GM18909 (cell line): ENCODE results near the gene LAMB3.
"Not testable (repeated sequence)": the region's sequence is repeated elsewhere in the genome, so short reads cannot be mapped to it uniquely, and the experiment has no call there.

Source experiments
- ATAC-seq: cut with Tn5 transposase; IDR thresholded peaks from one replicate; pipeline ENCODE4 v1.9.1; 2021; ENCODE audit warnings: mild to moderate bottlenecking; ENCODE audit not compliant: unreplicated experiment, poor library complexity

The LAMB3 gene

DNA sequence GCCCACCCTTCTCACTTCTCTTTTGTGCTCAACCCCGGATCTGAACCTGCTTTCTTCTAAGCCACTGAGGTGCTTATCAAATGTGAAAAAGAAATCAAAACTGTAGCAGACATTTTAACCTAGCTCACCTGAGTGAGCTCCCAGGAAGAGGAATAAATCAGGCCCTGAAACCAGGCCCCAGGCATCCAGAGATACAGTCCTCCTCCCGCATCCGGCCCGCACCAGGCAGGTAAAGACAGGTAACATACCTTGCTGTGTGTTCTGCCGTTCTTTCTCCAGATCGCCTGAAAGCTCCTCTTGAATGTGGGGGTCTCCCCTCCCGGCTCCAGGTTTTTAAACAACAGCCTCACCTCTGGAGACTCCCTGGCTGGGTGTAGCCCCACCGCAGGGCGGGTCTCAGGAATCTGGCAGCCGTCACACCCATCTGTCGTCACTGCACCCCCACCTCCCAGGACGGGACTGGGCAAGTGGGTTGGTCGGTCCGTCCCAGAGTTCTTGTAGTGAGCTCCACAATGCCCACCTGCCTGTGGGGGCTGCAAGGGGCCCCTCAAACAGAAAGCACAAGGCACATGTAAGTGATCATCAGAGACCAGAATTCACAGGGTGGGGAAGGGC, at the start of gene LAMB3:
LAMB3 (minus strand) TSS at position 305 of the 615 bp plus-strand sequence. CDS start 1,481 bp downstream, outside the sequence.
- no peak for ATAC-seq

DNA sequence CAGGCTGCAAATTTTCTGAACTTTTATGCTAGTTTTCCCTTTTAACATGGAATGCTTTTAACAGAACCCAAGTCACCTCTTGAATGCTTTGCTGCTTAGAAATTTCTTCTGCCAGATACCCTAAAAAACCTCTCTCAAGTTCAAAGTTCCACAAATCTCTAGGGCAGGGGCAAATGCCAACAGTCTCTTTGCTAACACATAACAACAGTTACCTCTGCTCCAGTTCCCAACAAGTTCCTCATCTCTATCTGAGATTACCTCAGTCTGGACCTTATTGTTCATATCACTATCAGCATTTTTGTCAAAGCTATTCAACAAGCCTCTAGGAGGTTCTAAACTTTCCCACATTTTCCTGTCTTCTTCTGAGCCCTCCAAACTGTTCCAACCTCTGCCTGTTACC, 48.5 kb upstream of the LAMB3 start:
- not testable (repeated sequence) for ATAC-seq

DNA sequence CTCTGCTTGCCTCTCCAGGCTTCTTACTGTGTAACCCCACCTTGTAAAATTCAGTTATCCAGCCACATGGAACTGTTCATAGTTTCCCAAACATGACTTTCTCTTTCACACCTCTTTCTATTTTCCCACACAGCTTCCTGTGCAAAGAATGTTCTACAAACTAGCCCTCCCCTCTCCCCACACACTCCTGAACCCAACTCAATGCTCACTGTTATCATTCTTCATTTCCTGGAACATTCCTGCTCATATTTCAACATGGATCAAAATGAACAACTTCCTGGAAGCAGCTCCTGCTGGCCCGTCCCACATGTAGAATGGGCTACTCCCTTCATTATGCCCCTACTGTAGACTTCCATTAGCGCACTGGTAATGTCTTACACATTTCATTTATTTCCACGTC, 44.9 kb upstream of the LAMB3 start:
- ATAC-seq = no peak

GRCh38 chr1:209696673-209697072, 44.4 kb upstream of the LAMB3 start:
- ATAC-seq = no peak

- peak; percentile 63 for ATAC-seq
Observed at GRCh38 chr1:209692745-209693504, 40.7 kb upstream of the LAMB3 start.

DNA sequence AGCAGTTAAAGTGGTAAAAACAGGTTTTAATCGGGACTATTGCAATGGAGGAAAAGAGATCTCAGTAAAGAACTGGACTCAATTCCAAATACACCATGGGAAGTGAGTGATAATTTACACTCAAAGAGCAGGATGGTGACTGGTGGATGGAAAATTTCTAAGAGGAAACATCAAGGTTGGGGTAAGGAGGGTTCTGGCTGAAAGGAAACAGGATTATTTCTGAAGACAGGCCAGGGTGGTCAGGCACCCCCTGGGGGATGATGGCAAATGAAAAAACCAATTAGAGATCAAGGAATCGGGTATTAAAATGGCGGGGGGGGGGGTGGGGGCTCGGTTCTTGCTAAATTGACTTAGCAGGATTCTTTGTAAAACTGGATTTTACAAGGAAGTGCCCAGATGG, 40.1 kb upstream of the LAMB3 start:
- ATAC-seq = no peak

DNA sequence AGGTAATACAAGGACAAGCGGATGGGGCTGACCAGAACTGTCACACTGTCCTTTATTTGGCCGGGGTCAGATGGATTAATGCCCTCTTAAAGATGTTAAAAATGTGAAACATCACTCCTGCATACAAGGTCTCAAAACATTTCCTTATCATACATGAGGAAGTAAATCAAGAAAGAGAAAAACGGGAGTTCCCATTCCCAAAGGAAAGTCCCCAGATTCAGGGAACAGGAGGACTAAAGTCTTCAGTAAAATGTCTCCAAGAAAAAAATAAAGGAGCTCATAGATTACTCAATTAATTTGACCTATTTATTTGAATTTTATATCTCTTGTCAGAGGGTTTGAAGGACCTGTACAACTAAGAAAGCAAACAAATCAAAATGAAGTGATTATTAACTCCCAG, 39.0 kb upstream of the LAMB3 start:
- no peak for ATAC-seq

GRCh38 chr1:209689477-209689876, 37.3 kb upstream of the LAMB3 start:
- no peak for ATAC-seq

DNA sequence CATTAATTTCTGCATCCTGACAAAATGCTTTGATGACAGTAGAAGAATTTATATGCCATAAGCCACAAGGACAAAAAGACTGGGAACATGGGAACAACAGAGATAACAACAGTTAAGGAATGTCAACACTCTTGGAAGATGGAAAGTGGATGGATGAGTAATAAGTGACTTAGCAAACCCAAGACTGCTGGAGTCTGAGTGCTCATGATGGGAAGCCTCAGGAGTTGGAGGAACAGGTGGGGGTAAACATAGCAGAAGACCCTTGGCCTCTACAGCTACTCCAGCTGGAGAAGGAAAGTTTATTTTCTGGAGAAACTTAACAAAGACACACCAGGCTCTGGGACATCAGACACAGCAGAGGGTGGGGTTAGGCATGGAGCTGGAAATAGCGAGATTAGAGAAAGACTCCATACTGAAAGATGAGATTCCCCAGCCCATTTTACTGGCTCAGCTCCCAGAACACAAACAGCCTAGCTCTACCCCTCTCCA, 36.6 kb upstream of the LAMB3 start:
- no peak for ATAC-seq

DNA sequence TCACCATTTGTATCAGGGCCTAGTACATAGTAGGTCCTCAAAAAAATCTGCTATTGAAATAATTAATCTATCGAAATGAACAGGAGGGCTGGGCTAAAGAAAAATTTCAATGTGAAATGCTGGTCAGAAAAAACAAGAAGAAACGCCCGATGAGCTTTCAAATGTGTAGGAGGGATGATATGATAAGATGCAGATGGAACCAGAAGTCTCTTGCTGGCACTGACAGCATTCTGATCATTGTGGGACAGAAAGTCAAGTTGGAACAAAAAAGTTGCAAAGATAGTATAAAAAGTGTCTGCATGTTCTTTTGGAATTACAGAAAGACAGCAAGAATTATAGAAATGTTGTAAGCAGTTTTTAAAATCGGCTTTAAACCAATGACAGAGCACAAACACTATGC, 34.1 kb upstream of the LAMB3 start:
- no peak for ATAC-seq

- ATAC-seq = peak; percentile 54
Observed at GRCh38 chr1:209685821-209686220, 33.6 kb upstream of the LAMB3 start.

- ATAC-seq = no peak
Observed at GRCh38 chr1:209678981-209679539, 26.8 kb upstream of the LAMB3 start.

GRCh38 chr1:209675565-209676154, 23.4 kb upstream of the LAMB3 start:
- ATAC-seq = no peak

DNA sequence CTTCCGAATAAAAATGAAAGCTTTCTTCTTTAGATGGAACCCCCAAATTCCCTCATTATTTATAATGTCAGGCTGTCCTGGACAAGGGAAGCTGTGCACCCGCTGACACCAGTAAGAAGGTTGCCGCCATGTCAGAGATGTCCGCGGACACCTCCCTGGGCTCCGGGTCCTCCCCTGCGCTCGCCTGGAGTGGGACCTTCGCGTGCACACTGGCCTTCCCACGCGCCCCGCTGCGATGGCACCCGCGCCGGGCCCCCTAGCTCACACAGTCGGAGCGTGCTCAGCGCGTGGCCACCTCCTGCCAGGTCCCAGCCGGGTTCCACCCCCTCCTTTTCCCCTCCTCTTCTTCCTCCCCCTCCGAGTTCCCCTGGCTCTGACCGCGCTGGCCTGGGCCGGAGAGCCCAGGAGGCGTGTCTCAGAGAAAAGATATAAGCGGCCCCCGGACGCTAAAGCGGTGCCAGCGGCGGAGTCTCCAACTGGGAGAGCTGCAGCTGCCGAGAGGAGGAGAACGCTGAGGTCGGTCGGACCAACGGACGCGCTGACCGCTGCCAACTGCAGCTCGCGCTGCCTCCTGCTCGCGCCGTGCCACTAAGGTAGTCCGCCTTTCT, 22.8 kb upstream of the LAMB3 start, which contains the start of gene G0S2:
G0S2 (plus strand) TSS at position 456 of the 608 bp plus-strand sequence. CDS start 273 bp downstream, outside the sequence.
- no peak for ATAC-seq

- no peak for ATAC-seq
Observed at GRCh38 chr1:209673631-209674417, 21.6 kb upstream of the LAMB3 start.

DNA sequence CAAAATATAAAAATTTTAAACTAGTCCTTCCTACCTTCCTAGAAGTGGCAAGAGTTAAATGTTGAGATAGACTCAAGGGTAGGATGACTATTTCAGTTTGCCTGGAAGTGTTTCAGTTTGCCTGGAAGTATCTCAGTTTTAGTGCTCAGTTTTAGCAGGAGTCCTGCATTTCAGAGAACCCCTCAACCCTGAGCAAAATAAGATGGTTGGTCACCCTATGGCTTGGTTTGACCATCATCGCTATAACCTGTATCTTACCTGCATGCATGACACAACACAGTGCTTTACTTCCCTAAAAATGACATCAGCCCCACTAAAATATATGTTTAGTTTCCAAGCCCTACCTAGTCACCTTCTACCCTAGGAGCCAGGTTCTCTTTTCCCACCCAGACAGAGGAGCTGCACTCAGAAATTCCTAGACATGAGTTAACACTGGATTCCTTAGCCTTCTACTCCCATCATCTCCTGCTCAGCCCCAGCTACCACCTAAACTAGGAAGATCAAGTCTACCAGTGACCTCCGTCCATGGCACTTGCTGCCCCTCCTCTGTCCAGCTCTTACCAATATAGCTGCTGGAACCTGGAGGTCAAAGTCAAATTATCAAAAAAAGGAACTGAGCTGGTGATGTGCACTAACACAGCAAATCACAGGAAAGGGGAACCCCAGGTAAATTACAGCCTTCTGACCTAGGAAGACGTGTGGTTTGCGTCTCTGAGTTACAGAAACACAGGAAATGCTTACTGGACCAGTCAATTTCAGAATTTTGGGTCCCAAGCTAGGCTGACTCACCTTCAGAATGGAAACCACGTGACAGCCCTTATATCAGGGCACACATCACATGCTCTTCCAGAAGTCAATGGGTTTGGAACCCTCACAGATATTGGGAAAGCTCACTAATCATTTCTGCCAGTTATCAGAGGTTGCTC, 20.7 kb upstream of the LAMB3 start:
- peak; percentile 93 for ATAC-seq

DNA sequence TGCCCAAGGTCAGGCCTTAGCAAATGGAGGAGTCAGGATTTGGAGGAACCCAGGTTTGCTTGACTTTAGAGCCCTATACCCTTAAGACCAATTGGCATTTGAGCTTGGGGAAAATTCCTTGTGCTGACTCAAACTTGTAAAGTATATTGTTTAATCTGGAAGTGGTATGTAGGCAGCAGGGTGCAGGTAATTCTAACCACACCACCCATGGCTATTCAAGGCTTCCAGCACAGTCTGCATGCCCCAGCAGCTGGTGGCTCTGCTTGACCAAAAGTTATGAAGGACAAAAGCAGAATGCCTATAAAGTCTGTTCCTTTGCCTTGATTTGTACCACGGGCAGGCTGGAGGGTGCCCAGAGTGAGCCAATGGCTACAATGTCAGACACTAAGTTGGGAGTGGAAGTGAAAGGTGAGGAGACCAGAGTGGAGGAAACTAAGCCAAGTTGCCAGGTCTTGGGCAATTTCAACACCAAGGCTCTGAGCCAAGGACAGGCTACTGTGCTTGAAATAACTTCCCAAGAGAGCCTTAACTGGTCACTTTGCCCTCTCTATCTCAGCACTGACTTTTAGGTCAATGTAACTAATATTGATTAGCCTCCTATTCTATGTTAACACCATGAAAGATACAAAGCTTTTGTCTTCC, 18.3 kb upstream of the LAMB3 start:
- ATAC-seq = no peak

GRCh38 chr1:209667708-209668107, 15.5 kb upstream of the LAMB3 start:
- no peak for ATAC-seq
